ENCODE data around the gene ADAMTS2.

DNA sequence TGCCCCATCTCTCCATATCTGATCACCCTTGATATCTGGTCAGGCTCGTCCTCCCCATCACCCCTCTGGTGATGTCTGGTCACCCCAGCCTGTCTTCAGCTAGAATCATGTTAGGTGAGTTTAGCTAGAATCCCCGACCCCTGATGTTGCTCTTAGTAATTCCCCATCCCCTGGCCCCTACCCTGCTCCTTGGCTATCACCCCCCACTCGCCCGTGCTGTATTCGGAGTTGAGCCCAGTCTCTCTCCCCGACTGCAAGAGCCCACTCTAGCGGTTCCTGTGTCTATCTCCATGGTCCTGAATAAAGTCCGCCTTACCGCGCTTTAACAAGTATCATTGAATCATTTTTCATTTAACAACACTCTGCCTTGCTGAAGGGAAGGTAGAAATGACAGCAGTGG lies 33.7 kb downstream of the ADAMTS2 start:
- TF ChIP-seq, protein P1, sequence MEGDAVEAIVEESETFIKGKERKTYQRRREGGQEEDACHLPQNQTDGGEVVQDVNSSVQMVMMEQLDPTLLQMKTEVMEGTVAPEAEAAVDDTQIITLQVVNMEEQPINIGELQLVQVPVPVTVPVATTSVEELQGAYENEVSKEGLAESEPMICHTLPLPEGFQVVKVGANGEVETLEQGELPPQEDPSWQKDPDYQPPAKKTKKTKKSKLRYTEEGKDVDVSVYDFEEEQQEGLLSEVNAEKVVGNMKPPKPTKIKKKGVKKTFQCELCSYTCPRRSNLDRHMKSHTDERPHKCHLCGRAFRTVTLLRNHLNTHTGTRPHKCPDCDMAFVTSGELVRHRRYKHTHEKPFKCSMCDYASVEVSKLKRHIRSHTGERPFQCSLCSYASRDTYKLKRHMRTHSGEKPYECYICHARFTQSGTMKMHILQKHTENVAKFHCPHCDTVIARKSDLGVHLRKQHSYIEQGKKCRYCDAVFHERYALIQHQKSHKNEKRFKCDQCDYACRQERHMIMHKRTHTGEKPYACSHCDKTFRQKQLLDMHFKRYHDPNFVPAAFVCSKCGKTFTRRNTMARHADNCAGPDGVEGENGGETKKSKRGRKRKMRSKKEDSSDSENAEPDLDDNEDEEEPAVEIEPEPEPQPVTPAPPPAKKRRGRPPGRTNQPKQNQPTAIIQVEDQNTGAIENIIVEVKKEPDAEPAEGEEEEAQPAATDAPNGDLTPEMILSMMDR (IDR thresholded peaks at IDR 0.05) = no peak
- no peak for TF ChIP-seq POLR2A (IDR thresholded peaks at IDR 0.05)
